Stomach smooth muscle (tissue), 2 donors: ENCODE data around the gene MYO18A.
"Not testable (repeated sequence)": the region's sequence is repeated elsewhere in the genome, so short reads cannot be mapped to it uniquely, and the experiment has no call there.

ENCODE experiments used
- H3K27ac ChIP-seq: one replicate; pipeline ENCODE4 v1.7.0; 2013; ENCODE audit warnings: mild to moderate bottlenecking, low read length, inconsistent platforms
- H3K27me3 ChIP-seq, 2 donors: one replicate each; pipeline ENCODE4 v1.7.0; 2013; ENCODE audit warnings: low read length in 2 of 2; ENCODE audit not compliant: insufficient read depth in 2 of 2, control insufficient read depth in 1 of 2
- H3K36me3 ChIP-seq, 2 donors: one replicate each; pipeline ENCODE4 v1.7.0; 2013; ENCODE audit warnings: low read length in 2 of 2; ENCODE audit not compliant: control insufficient read depth in 2 of 2, insufficient read depth in 2 of 2
- H3K4me1 ChIP-seq: one replicate; pipeline ENCODE4 v1.7.0; 2013; ENCODE audit warnings: low read length; ENCODE audit not compliant: control insufficient read depth, insufficient read depth
- H3K4me3 ChIP-seq, 2 donors: one replicate each; pipeline ENCODE4 v1.7.0; 2013; ENCODE audit warnings: low read length in 2 of 2
- H3K9ac ChIP-seq, 2 donors: one replicate each; pipeline ENCODE4 v1.7.0; 2013; ENCODE audit warnings: low read length in 2 of 2, mild to moderate bottlenecking in 1 of 2
- H3K9me3 ChIP-seq, 2 donors: one replicate each; pipeline ENCODE4 v1.7.0; 2013; ENCODE audit warnings: low read length in 2 of 2; ENCODE audit not compliant: control insufficient read depth in 2 of 2
- donor health status: healthy.
- donor health status: Pancreatic carcinoma.

The MYO18A gene

GRCh38 chr17:29099527-29099926, 80.7 kb downstream of the MYO18A start:
- Histone ChIP-seq H3K36me3 (peaks cover 61 to 63% of the 10 kb centered on the region in 2 donors), H3K9me3 (no peaks in the 10 kb centered on the region), H3K4me3 (no peak overlapping the region), H3K27ac (no peak overlapping the region), H3K9ac (no peak overlapping the region), H3K27me3 (no peaks in the 10 kb centered on the region), H3K4me1 (no peaks in the 10 kb centered on the region)

GRCh38 chr17:29096094-29096493, 84.1 kb downstream of the MYO18A start:
- Histone ChIP-seq H3K27ac (no peak overlapping the region), H3K4me1 (no peaks in the 10 kb centered on the region), H3K36me3 (peaks cover 66 to 71% of the 10 kb centered on the region in 2 donors), H3K9ac (no peak overlapping the region), H3K9me3 (no peaks in the 10 kb centered on the region), H3K4me3 (no peak overlapping the region), H3K27me3 (no peaks in the 10 kb centered on the region)

GRCh38 chr17:29095439-29095838, 84.8 kb downstream of the MYO18A start:
- no peak overlapping the region for H3K27ac ChIP-seq
- no peaks in the 10 kb centered on the region for H3K9me3 ChIP-seq
- peaks cover 65 to 73% of the 10 kb centered on the region in 2 donors for H3K36me3 ChIP-seq
- no peaks in the 10 kb centered on the region for H3K27me3 ChIP-seq
- no peak overlapping the region for H3K4me3 ChIP-seq
- H3K9ac ChIP-seq: no peak overlapping the region
- no peaks in the 10 kb centered on the region for H3K4me1 ChIP-seq

- Histone ChIP-seq H3K9me3 (no peaks in the 10 kb centered on the region), H3K27me3 (no peaks in the 10 kb centered on the region), H3K4me3 (no peak overlapping the region), H3K9ac (no peak overlapping the region), H3K27ac (no peak overlapping the region), H3K36me3 (peaks cover 61 to 83% of the 10 kb centered on the region in 2 donors), H3K4me1 (no peaks in the 10 kb centered on the region)
Observed at GRCh38 chr17:29094101-29094708, 86.0 kb downstream of the MYO18A start.

DNA sequence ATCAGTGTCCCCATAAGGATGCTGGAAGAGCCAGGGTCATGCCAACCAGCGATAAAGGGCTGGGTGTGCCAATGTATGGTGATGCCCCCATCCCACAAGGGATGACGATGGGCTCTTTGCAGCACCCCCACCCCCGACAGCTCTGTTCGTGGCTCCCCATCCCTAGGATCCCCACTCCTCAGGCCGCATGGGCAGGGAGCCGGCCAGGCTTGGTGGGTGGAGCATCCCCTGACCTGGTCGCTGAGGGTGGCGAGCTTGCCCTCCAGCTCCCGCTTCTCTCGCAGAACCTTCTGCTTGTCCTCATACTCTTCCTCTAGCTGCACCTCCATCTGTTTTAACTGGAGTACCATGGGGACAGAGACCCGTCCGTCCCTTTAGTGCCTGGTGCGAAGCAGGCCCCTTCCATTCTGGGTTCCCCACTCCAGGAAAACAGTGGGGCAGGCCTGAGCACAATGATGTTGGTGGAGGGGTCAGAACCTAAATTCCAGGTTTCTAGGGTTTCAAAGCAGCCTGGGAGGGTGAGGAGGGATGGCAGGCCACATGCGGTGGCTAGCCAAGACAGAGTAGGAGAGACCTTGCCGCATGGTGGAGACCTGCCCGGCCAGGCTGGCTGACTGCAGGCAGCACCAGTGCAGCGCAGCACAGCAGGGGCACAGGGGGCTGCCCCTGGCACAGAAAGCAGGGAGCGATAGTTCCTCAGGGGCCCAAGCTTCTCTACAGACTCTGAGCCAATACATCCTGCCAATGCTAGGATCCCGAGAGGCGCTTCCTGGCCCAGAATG, 86.9 kb downstream of the MYO18A start:
- no peak overlapping the region for H3K27ac ChIP-seq
- H3K27me3 ChIP-seq: no peaks in the 10 kb centered on the region
- peaks cover 52 to 75% of the 10 kb centered on the region in 2 donors for H3K36me3 ChIP-seq
- H3K4me3 ChIP-seq: no peak overlapping the region
- H3K9ac ChIP-seq: no peak overlapping the region
- no peaks in the 10 kb centered on the region for H3K4me1 ChIP-seq
- no peaks in the 10 kb centered on the region for H3K9me3 ChIP-seq

DNA sequence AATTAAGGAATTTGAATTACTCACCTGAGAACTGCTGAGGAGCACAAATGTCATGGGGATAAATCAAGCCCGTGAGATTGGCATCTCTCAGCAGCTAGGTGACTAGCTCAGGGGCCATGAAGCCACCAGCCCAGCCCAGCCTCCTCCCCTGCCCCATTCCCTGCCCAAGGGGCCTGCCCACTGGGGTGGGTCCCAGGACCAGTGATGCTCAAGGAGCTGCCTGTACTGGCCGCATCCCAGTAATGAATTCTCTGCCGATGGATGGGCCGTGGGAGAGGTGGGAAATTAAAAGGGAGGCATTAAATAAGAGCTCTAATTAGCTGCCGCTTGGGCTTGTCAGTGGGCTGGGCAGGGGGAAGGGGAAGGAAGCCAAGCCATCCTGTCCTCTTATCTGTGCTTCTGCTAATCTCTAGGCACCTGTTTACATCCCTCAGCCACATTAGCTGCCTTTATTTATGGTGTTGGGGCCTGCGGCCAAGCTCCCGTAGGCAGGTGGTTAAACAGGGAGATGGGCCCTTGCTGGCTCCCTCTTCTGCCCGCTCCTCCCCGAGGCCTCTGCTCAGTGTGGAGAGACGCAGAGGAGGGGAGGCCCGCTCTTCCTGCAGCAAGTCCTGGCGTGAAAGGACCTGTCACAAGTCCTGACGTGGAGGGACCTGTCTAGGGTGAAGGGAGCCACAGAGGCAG, 88.5 kb downstream of the MYO18A start:
- no peak overlapping the region for H3K9ac ChIP-seq
- H3K36me3 ChIP-seq: peaks cover 43 to 71% of the 10 kb centered on the region in 2 donors
- no peak overlapping the region for H3K4me3 ChIP-seq
- H3K4me1 ChIP-seq: no peaks in the 10 kb centered on the region
- H3K27me3 ChIP-seq: no peaks in the 10 kb centered on the region
- no peaks in the 10 kb centered on the region for H3K9me3 ChIP-seq
- no peak overlapping the region for H3K27ac ChIP-seq

DNA sequence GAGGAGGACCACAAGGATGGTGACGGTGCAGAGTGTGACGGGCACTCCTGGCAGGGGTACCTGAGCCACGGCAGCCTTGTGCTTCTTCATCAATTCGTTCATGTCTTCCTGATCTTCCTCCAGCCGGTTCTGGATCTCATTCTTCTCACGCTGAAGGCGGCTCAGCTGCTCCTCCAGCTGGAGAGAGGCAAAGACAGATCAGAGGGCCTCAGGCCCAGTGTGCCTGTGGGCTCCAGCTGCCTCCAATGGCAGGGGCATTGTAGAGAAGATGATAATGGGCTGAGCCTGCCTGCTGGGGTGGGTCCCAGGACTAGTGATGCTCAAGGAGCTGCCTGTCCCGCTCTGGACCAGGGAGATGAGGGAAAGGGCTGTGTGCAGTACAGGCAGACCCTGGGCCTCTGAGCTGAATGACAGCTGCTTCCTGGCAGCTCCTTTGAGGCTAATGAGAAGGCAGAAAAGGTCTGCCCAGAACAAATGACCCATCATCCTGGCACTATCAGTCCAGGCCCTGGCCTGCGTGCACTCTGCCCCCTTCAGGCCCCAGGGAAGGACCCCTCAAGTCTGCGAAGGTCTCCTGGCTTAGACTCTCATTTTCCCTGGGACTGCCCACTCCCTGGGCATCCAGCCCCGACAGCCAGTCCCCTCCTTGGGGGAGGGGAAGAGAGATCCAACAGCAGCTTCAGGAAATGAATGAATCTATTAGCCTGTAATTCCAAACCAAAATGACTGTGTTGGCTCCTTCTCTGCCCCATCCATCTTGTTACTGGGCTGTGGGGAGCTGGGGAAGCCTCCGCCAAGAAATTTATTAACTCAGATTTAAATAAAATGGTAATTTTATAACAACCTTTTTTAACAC, 89.2 kb downstream of the MYO18A start:
- Histone ChIP-seq H3K4me3 (no peak overlapping the region), H3K4me1 (no peaks in the 10 kb centered on the region), H3K9ac (no peak overlapping the region), H3K36me3 (peaks cover 44 to 71% of the 10 kb centered on the region in 2 donors), H3K27ac (no peak overlapping the region), H3K9me3 (no peaks in the 10 kb centered on the region), H3K27me3 (no peaks in the 10 kb centered on the region)

DNA sequence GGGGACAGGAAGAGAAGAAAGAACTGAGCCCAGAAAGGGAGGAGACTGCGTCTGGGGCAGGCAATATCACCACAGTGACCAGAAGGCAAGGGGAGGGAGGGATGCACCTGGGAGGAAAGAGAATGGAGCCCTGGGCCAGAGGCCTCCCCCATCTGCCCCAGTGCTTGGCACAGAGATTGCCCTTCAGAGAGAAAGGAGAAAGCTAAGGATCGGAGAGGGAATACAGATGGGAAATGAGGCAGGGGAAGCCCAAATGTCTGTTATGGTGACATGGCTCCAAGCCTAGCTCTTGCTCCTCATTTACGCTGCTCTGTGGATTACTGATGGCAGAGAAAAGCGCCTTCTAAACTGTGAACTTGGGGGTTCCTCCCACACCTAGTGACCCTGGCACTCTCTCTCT, 90.1 kb downstream of the MYO18A start:
- no peaks in the 10 kb centered on the region for H3K27me3 ChIP-seq
- H3K27ac ChIP-seq: no peak overlapping the region
- peaks cover 43 to 74% of the 10 kb centered on the region in 2 donors for H3K36me3 ChIP-seq
- H3K9me3 ChIP-seq: no peaks in the 10 kb centered on the region
- peak overlapping the region in 1 of 2 donors; percentile 1 for H3K9ac ChIP-seq
- H3K4me1 ChIP-seq: peaks cover 2% of the 10 kb centered on the region
- no peak overlapping the region for H3K4me3 ChIP-seq

DNA sequence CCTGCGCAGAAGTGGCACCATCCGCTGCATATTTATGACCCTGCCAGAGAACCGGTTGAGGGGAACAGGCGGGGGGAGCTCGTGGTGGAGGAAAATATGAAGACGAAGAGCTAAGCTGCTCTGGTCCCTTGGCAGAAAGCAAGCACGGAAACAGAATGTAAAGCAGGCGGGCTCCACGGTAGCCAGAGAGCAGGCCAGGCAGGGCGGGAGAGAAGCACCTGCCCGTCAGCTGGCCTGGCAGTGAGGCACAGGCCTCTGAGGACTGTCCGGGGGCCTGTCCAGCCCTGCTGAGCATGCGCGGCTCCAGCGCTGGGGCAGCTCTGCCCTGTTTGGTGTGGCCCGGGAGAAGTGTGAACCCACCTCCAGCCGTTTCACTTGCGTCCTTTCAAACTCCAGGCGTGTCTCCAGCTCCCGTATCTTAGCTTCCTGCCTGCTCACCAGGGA, 90.6 kb downstream of the MYO18A start:
- H3K27me3 ChIP-seq: no peaks in the 10 kb centered on the region
- peaks cover 6% of the 10 kb centered on the region for H3K4me1 ChIP-seq
- H3K27ac ChIP-seq: no peak overlapping the region
- no peak overlapping the region for H3K4me3 ChIP-seq
- H3K9me3 ChIP-seq: no peaks in the 10 kb centered on the region
- H3K36me3 ChIP-seq: peaks cover 43 to 70% of the 10 kb centered on the region in 2 donors
- H3K9ac ChIP-seq: peak overlapping the region in 1 of 2 donors; percentile 1

DNA sequence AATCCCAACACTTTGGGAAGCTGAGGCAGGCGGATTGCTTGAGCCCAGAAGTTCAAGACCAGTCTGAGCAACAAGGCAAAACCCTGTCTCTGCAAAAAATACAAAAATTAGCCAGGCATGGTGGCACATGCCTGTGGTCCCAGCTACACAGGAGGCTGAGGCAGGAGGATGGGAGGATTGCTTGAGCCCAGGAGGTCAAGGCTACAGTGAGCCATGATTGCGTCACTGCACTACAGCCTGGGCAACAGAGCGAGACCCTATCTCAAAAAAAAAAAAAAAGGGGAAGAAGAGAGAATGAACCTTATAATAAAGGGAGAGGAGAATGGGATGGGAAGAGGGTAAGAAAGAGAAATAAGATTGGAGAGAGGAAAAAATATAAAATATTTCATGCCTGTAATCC, 91.4 kb downstream of the MYO18A start:
- not testable (repeated sequence) for H3K9ac ChIP-seq, H3K27me3 ChIP-seq, H3K4me3 ChIP-seq, H3K9me3 ChIP-seq, H3K4me1 ChIP-seq, H3K27ac ChIP-seq
- H3K36me3 ChIP-seq: peaks cover 34 to 66% of the 10 kb centered on the region in 2 donors
